ENCODE results near the gene CLDN4.
"Not testable (repeated sequence)": the region's sequence is repeated elsewhere in the genome, so short reads cannot be mapped to it uniquely, and the experiment has no call there.

CLDN4 gene

GRCh38 chr7:73823873-73824592 lies 6.8 kb upstream of the CLDN4 start:
- no peak for DNase-seq

- DNase-seq, result no peak
Measured at GRCh38 chr7:73824986-73825385, 5.8 kb upstream of the CLDN4 start.

- peak; percentile 99 for DNase-seq
Measured at GRCh38 chr7:73827567-73828106, 3.2 kb upstream of the CLDN4 start.

GRCh38 chr7:73828107-73828803 lies 2.5 kb upstream of the CLDN4 start:
- peak; percentile 99 for DNase-seq

GRCh38 chr7:73828972-73829371 lies 1.8 kb upstream of the CLDN4 start:
- DNase-seq, result no peak

GRCh38 chr7:73829505-73829904 lies 1.3 kb upstream of the CLDN4 start:
- no peak for DNase-seq

GRCh38 chr7:73829921-73830680 lies 695 bp upstream of the CLDN4 start:
- DNase-seq, result peak; percentile 79

GRCh38 chr7:73831584-73831833 lies 713 bp downstream of the CLDN4 start:
- no peak for DNase-seq

- DNase-seq, result peak; percentile 86
Measured at GRCh38 chr7:73831834-73832651, 1.2 kb downstream of the CLDN4 start.

- no peak for DNase-seq
Measured at GRCh38 chr7:73832806-73833205, 2.0 kb downstream of the CLDN4 start.

GRCh38 chr7:73833251-73833919 lies 2.6 kb downstream of the CLDN4 start:
- DNase-seq, result peak; percentile 31

- DNase-seq, result no peak
Measured at GRCh38 chr7:73834626-73835191, 3.9 kb downstream of the CLDN4 start.

- DNase-seq, result not testable (repeated sequence)
Measured at GRCh38 chr7:73837167-73837566, 6.4 kb downstream of the CLDN4 start.

- no peak for DNase-seq
Measured at GRCh38 chr7:73838642-73839041, 7.8 kb downstream of the CLDN4 start.

GRCh38 chr7:73839290-73839689 lies 8.5 kb downstream of the CLDN4 start:
- DNase-seq, result no peak

GRCh38 chr7:73839743-73840714 lies 9.2 kb downstream of the CLDN4 start:
- no peak for DNase-seq

- no peak for DNase-seq
Measured at GRCh38 chr7:73840715-73841379, 10.1 kb downstream of the CLDN4 start.

- DNase-seq, result no peak
Measured at GRCh38 chr7:73841689-73842066, 10.9 kb downstream of the CLDN4 start.

- peak; percentile 88 for DNase-seq
Measured at GRCh38 chr7:73842067-73842976, 11.5 kb downstream of the CLDN4 start, which contains the start of gene METTL27. METTL27 (minus strand) TSS chr7:73842516; CDS start chr7:73842140, 376 bp downstream.

Measured in DMS153 (cell line).